ENCODE measurements around the gene KPNA2. TPM values are rescaled to one million over a fixed set of nuclear protein-coding genes. Genes with fewer than 3 reads are reported as not detected.

Gene KPNA2
- total and polyA plus RNA-seq, 10 of the 15 experiments (the other 5 are each of a cell fraction or from before 2014, with no cell fraction given) = 202 to 731 (median 283) TPM

GRCh38 chr17:68033636-68034451 lies 1.7 kb upstream of the KPNA2 start (continued):
- TF ChIP-seq MYB (IDR thresholded peaks at IDR 0.05; ENCODE audit: borderline replicate concordance, low read depth, low read length) = no peak
- no peak for TF ChIP-seq ZZZ3 (IDR thresholded peaks at IDR 0.05; ENCODE audit: control insufficient read depth, insufficient read length, low read depth)

GRCh38 chr17:68034452-68034776 lies 1.1 kb upstream of the KPNA2 start:
- H2AFZ ChIP-seq (ENCODE audit: control insufficient read depth, low read depth, low read length) = peak overlapping the region; percentile 72
- ChIA-PET POLR2A (no interaction called here), SMC1A (ENCODE audit: uncharacterized antibody, unreplicated experiment) (no interaction called here), RAD21 (ENCODE audit: unreplicated experiment) (no interaction called here), CTCF (no interaction called here)
- H3K27me3 ChIP-seq (replicated peaks in 1 of 2; ENCODE audit: control insufficient read depth in 2 of 2, insufficient read depth in 2 of 2, low read length in 1 of 2) = no peaks in the 10 kb centered on the region
- FAIRE-seq (no peak), DNase-seq (ENCODE audit: low read depth, low spot score) (no peak), ATAC-seq (no peak)
- TF ChIP-seq USF2 (IDR thresholded peaks at IDR 0.05; ENCODE audit: borderline replicate concordance, low read depth, low read length) (no peak), USF1 (IDR thresholded peaks at IDR 0.05; ENCODE audit: borderline replicate concordance, extremely low read length, insufficient read depth, low read depth, low read length) (no peak), SMAD5 (IDR thresholded peaks at IDR 0.05; ENCODE audit: low read depth) (no peak), NR2C1 (IDR thresholded peaks at IDR 0.05) (no peak), SREBF2 (IDR thresholded peaks at IDR 0.05; ENCODE audit: low read length) (no peak), RB1 (IDR thresholded peaks at IDR 0.05; ENCODE audit: borderline replicate concordance) (no peak), MXI1 (IDR thresholded peaks at IDR 0.05; ENCODE audit: low read depth, low read length) (no peak), BMI1 (IDR thresholded peaks at IDR 0.05; ENCODE audit: borderline replicate concordance) (no peak), CHD1 (IDR thresholded peaks at IDR 0.05; ENCODE audit: low read depth, low read length) (no peak), MEF2B (IDR thresholded peaks at IDR 0.05; ENCODE audit: partially characterized antibody, poor library complexity, severe bottlenecking) (no peak)
- TF ChIP-seq, protein P1, sequence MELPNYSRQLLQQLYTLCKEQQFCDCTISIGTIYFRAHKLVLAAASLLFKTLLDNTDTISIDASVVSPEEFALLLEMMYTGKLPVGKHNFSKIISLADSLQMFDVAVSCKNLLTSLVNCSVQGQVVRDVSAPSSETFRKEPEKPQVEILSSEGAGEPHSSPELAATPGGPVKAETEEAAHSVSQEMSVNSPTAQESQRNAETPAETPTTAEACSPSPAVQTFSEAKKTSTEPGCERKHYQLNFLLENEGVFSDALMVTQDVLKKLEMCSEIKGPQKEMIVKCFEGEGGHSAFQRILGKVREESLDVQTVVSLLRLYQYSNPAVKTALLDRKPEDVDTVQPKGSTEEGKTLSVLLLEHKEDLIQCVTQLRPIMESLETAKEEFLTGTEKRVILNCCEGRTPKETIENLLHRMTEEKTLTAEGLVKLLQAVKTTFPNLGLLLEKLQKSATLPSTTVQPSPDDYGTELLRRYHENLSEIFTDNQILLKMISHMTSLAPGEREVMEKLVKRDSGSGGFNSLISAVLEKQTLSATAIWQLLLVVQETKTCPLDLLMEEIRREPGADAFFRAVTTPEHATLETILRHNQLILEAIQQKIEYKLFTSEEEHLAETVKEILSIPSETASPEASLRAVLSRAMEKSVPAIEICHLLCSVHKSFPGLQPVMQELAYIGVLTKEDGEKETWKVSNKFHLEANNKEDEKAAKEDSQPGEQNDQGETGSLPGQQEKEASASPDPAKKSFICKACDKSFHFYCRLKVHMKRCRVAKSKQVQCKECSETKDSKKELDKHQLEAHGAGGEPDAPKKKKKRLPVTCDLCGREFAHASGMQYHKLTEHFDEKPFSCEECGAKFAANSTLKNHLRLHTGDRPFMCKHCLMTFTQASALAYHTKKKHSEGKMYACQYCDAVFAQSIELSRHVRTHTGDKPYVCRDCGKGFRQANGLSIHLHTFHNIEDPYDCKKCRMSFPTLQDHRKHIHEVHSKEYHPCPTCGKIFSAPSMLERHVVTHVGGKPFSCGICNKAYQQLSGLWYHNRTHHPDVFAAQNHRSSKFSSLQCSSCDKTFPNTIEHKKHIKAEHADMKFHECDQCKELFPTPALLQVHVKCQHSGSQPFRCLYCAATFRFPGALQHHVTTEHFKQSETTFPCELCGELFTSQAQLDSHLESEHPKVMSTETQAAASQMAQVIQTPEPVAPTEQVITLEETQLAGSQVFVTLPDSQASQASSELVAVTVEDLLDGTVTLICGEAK (IDR thresholded peaks at IDR 0.05; ENCODE audit: borderline replicate concordance) = no peak
- no TSS peak for BruUV-seq (replicated peaks)
- H3K4me1 ChIP-seq (ENCODE audit: control insufficient read depth, insufficient read depth, low read length) = peaks cover 9% of the 10 kb centered on the region; the same call in 1 of the 2 replicates
- H4K20me1 ChIP-seq (ENCODE audit: control insufficient read depth, insufficient read depth) = no peaks in the 10 kb centered on the region
- H3K36me3 ChIP-seq (ENCODE audit: control insufficient read depth in 2 of 2, insufficient read depth in 2 of 2, low read length in 1 of 2) = peaks cover 4 to 15% of the 10 kb centered on the region in 2 experiments
- intact Hi-C loops (cut with micrococcal nuclease; ENCODE audit: unreplicated experiment) = loop anchor here (2.0 kb wide), 1 partner anchor 14 kb away; no protein-coding TSS in a partner anchor
- H3K9ac ChIP-seq (ENCODE audit: control insufficient read depth, insufficient read depth, low read length) = no peak overlapping the region
- H3K4me3 ChIP-seq = no peak overlapping the region
- peak overlapping the region; percentile 69 for H3K4me2 ChIP-seq (ENCODE audit: control insufficient read depth, insufficient read depth)
- no peak overlapping the region for H3K27ac ChIP-seq (ENCODE audit: control insufficient read depth, insufficient read depth)
- WGBS (ENCODE audit: insufficient coverage, insufficient replicate concordance, low lambda C conversion rate, missing lambda C conversion rate) = 31% methylated on average over 1 of the region's 1 CpG
- in situ Hi-C loops (cut with MboI) = no loop called here
- peaks cover 36% of the 10 kb centered on the region for H3K79me2 ChIP-seq (ENCODE audit: control insufficient read depth, insufficient read depth, low read length)
- H3K9me3 ChIP-seq (replicated peaks; ENCODE audit: control insufficient read depth, insufficient read depth, low read length) = no peaks in the 10 kb centered on the region; the same call in 2 of the 3 replicates

Measured in GM12878 (cell line).